Prostate gland (tissue), 2 donors: ENCODE measurements around the gene GOLGA5. TPM values are rescaled to one million over a fixed set of nuclear protein-coding genes. Genes with fewer than 3 reads are reported as not detected.

Experiments used
- DNase-seq: peaks from one replicate; pipeline ENCODE4 v3.0.0-alpha.2; 2019; ENCODE audit warnings: low spot score
- H3K27ac ChIP-seq, 2 donors: fragments of 200-600 bp; sonication (generic); 2 replicates each; pipeline ENCODE4 v1.5.1; 2017 to 2019
- H3K27me3 ChIP-seq: fragments of 200-600 bp; sonication (generic); replicated peaks from 2 replicates; pipeline ENCODE4 v1.5.1; 2019; ENCODE audit not compliant: insufficient read depth
- H3K36me3 ChIP-seq, 2 donors: fragments of 200-600 bp; sonication (generic); 1 replicate in 1 of 2; 2 replicates in 1 of 2; pipeline versions ENCODE4 v1.5.1 to v1.8.1; 2017 to 2019
- H3K4me1 ChIP-seq: fragments of 200-600 bp; sonication (generic); replicated peaks from 2 replicates; pipeline ENCODE4 v1.5.1; 2019
- H3K4me3 ChIP-seq, 2 donors: fragments of 200-600 bp; sonication (generic); 2 replicates each; pipeline ENCODE4 v1.5.1; 2017 to 2019
- H3K9me3 ChIP-seq: fragments of 200-600 bp; sonication (generic); 2 replicates; pipeline ENCODE4 v1.5.1; 2017
- CTCF ChIP-seq, 4 experiments: fragments of 200-600 bp in 2 of 4; fragments of 450-650 bp in 2 of 4; sonication (generic) in 2 of 4; IDR thresholded peaks; 1 replicate in 3 of 4; 2 replicates in 1 of 4; pipeline ENCODE4 v1.5.1; 2016 to 2019; ENCODE audit warnings: antibody characterized with exemption in 4 of 4, mild to moderate bottlenecking in 2 of 4, moderate library complexity in 2 of 4
- POLR2A ChIP-seq: fragments of 450-650 bp; IDR thresholded peaks from one replicate; pipeline ENCODE4 v1.6.1; 2016; ENCODE audit warnings: antibody characterized with exemption, mild to moderate bottlenecking
- POLR2AphosphoS5 ChIP-seq: sonication (generic); formaldehyde crosslinking; IDR thresholded peaks from one replicate; pipeline ENCODE4 v1.6.1; 2017; ENCODE audit warnings: antibody characterized with exemption
- WGBS: methylation state at CpG from one replicate; pipeline ENCODE4 v1.1.5; 2018; 5-methylcytosine and 5-hydroxymethylcytosine counted together
- intact Hi-C: fragments of 100-400 bp; cut with DNase I; formaldehyde crosslinking; loops from one replicate; pipeline ENCODE4 v1.14.2; 2022
- total RNA-seq, 2 donors: library from RNA; depleted of rRNA; stranded (reverse); fragments of >200 nt; gene quantifications; one replicate each; pipeline ENCODE4 v1.1.0, GENCODE V29; 2016

GOLGA5 gene
- total RNA-seq, 2 donors from 2014 or later = 63.5 to 69.5 TPM

- Histone ChIP-seq H3K4me3 (no peak overlapping the region), H3K36me3 (no peaks in the 10 kb centered on the region), H3K4me1 (no peaks in the 10 kb centered on the region), H3K9me3 (no peaks in the 10 kb centered on the region), H3K27ac (no peak overlapping the region), H3K27me3 (no peaks in the 10 kb centered on the region)
- no peak for TF ChIP-seq CTCF (IDR thresholded peaks at IDR 0.05)
- no peak for TF ChIP-seq POLR2AphosphoS5
- TF ChIP-seq POLR2A = no peak
- intact Hi-C loops = no loop called here
- DNase-seq = no peak
- 94% methylated on average over 1 of the region's 1 CpG for WGBS
Observed at GRCh38 chr14:92887157-92887556, 93.1 kb downstream of the GOLGA5 start.

- Histone ChIP-seq H3K4me3 (no peak overlapping the region), H3K27me3 (no peaks in the 10 kb centered on the region), H3K9me3 (no peaks in the 10 kb centered on the region), H3K4me1 (no peaks in the 10 kb centered on the region), H3K27ac (no peak overlapping the region), H3K36me3 (no peaks in the 10 kb centered on the region)
- no peak for DNase-seq
- intact Hi-C loops = no loop called here
- TF ChIP-seq POLR2A = no peak
- TF ChIP-seq POLR2AphosphoS5 = no peak
- TF ChIP-seq CTCF (IDR thresholded peaks at IDR 0.05) = no peak
Observed at GRCh38 chr14:92888896-92889295, 94.8 kb downstream of the GOLGA5 start.

Other genes starting within 250 kb of the GOLGA5 start
- 100 to 1,000 TPM in 1 of 2 donors, 10 to 100 TPM in 1; 88.3 to 155 TPM for gene LGMN, start 45.7 kb upstream of the GOLGA5 start, total RNA-seq
- 10 to 100 TPM; 40.5 to 55.7 TPM for gene CHGA, start 128.8 kb downstream of the GOLGA5 start, total RNA-seq